NB4 (cell line): ENCODE results near the gene AP1B1.
"Not testable (repeated sequence)": the region's sequence is repeated elsewhere in the genome, so short reads cannot be mapped to it uniquely, and the experiment has no call there.

Source experiments
- DNase-seq: peaks from one replicate; pipeline ENCODE4 v3.0.0; 2010; ENCODE audit warnings: low read depth
- H3K4me3 ChIP-seq: one replicate; pipeline ENCODE4 v1.5.1; 2011; ENCODE audit warnings: mild to moderate bottlenecking, low read depth, low read length, moderate library complexity
- MYC ChIP-seq: IDR thresholded peaks from 2 replicates; pipeline ENCODE4 v1.6.1; 2011; ENCODE audit warnings: low read depth, low read length
- POLR2A ChIP-seq: IDR thresholded peaks from 2 replicates; pipeline ENCODE4 v1.6.1; 2011; ENCODE audit warnings: mild to moderate bottlenecking; ENCODE audit not compliant: insufficient read length; ENCODE audit errors: extremely low read depth
- TF ChIP-seq, protein P1 (sequence below): IDR thresholded peaks from one replicate; pipeline ENCODE4 v1.5.1; 2012; ENCODE audit warnings: low read depth, low read length
- TF ChIP-seq, protein P2 (sequence below): IDR thresholded peaks from 2 replicates; pipeline ENCODE4 v1.6.1; 2011; ENCODE audit warnings: low read depth, low read length

Gene AP1B1

DNA sequence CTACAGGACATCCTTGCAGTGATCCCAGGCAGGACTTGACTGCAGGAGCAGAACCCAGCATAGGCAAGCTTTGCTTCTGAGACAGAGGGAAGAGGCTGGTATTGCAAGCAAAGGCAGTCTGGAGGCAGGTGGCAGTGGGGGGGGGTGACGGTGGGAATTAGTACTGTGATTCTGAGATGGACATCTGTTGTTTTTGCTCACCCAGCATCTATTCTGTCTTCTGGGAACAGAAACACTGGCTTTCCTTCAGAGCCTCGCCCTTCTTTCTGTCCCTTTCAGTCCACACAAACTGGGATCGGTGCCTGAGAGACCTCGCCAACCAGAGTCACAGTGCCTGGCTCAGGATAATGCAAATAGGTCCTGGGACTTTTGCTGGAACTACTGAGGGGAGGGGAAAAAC lies 41.7 kb downstream of the AP1B1 start:
- TF ChIP-seq, protein P1, sequence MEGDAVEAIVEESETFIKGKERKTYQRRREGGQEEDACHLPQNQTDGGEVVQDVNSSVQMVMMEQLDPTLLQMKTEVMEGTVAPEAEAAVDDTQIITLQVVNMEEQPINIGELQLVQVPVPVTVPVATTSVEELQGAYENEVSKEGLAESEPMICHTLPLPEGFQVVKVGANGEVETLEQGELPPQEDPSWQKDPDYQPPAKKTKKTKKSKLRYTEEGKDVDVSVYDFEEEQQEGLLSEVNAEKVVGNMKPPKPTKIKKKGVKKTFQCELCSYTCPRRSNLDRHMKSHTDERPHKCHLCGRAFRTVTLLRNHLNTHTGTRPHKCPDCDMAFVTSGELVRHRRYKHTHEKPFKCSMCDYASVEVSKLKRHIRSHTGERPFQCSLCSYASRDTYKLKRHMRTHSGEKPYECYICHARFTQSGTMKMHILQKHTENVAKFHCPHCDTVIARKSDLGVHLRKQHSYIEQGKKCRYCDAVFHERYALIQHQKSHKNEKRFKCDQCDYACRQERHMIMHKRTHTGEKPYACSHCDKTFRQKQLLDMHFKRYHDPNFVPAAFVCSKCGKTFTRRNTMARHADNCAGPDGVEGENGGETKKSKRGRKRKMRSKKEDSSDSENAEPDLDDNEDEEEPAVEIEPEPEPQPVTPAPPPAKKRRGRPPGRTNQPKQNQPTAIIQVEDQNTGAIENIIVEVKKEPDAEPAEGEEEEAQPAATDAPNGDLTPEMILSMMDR = no peak
- TF ChIP-seq MYC (no peak), POLR2A (no peak)
- TF ChIP-seq, protein P2, sequence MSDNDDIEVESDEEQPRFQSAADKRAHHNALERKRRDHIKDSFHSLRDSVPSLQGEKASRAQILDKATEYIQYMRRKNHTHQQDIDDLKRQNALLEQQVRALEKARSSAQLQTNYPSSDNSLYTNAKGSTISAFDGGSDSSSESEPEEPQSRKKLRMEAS = no peak
- no peak for DNase-seq
- no peak overlapping the region for H3K4me3 ChIP-seq

DNA sequence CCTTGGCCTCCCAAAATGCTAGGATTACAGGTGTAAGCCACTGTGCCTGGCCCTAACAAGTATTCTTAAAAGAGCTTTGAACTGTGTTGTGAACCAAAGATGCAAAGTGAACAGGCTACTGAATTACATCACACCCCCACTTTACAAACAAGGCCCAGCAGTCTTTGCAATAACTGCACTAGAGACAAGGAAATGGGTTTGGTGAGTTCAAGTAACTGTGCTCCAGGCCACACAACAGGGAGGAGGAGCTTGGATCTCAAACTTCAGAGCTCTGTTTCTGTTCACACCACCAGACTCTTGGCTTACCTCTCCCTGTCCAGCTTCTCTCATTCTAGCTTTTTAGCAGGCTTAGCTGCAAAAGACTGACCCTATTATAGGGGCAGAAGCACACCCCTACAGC lies 42.4 kb downstream of the AP1B1 start:
- TF ChIP-seq, protein P2 = no peak
- TF ChIP-seq POLR2A (no peak), MYC (no peak)
- TF ChIP-seq, protein P1 = no peak
- DNase-seq = no peak
- no peak overlapping the region for H3K4me3 ChIP-seq

DNA sequence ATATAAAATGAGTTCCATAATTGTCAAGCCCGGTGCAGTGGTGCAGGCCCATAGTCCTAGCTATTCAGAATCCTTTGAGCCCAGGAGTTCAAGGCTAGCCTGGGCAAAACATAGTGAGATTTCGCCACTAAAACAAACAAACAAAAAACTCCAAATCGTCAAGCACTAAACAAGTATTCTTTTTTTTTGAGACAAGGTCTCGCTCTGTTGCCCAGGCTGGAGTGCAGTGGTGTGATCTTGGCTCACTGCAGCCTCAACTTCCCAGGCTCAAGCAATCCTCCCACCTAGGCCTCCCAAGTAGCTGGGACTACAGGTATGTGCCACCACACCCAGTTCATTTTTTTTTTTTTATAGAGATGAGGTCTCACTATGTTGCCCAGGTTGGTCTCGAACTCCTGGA lies 43.5 kb downstream of the AP1B1 start:
- H3K4me3 ChIP-seq, DNase-seq: not testable (repeated sequence)

DNA sequence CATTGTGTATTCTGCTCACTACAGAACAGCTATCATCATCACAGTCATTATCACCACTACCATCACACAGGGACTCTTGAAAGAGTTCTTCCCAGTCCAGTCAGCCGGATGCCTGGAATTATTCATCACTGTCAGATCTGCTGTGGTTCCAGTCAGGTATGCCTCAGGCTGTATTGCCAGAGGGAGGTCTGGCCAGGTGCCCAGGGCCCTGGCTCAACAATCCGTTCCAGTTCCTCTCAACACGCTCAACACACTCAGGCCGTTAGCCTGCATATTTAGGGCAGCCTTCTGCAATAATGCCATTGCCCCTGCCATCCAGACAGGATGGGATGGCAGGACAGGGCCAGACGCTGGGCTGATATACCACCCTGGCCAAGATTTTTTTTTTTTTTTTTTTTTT lies 44.2 kb downstream of the AP1B1 start:
- DNase-seq = no peak
- H3K4me3 ChIP-seq = no peak overlapping the region
- TF ChIP-seq, protein P2 = no peak
- TF ChIP-seq, protein P1 = no peak
- TF ChIP-seq MYC = no peak
- TF ChIP-seq POLR2A = no peak

DNA sequence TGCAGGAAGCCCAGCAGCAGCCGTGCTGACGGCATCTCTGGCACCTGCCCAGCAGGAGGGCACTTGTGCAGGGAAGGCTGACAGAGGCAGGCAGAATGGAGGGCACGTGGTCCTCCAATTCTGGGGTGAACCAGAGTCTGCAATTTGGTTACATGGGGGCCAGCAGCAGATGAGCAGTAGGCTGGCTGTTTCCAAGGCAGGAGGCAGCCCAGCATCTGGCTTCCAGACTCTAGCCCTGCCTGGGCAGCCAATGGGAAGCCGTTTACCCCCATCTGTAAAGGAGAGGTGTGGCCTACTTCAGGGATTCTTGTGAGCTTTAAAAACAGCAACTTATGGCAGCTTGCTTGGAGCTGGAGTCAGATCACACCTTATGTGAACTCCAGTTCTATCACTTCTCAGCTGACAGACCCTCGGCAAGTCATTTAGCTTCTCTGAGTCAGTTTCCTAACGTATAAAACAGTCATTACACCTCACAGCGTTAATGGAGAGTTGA lies 45.0 kb downstream of the AP1B1 start:
- no peak for DNase-seq
- TF ChIP-seq, protein P1 = no peak
- no peak for TF ChIP-seq POLR2A
- no peak for TF ChIP-seq MYC
- TF ChIP-seq, protein P2 = no peak
- H3K4me3 ChIP-seq = no peak overlapping the region

DNA sequence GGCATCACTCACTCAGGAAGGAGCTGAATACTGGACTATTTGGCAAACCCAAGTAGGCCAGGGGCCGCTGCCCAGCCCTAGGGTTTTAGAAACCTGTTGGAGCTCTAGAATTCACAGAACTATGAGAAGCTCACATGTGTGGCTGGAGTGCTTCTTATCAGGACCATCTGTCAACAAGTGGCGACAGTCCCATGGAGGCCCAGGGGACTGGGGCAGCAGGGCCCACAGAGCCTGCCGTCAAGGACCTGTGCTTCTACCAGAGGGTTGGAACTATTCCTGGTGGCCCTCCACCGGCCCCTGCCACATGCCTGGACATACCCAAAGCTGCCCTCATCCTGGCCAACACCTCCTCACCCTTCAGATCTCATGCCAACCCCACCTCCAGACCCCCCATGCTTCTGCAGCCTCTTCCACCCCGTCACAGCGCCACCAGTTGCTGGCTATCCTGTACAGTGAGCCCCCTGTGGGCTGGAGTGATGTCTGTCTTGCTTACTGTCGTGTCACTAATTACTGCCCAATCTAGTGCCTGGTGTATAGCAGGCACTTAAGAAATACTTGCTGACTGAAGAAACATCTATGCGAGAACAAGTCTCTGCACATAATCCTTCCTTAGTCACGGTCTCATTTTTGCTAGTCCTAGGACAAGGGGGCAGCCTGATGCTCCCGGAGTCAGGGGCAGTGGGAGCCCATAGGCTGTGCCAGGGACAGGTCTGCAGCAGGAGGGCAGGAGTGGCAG lies 45.6 kb downstream of the AP1B1 start:
- peak; percentile 24 for DNase-seq
- TF ChIP-seq, protein P1 = no peak
- TF ChIP-seq POLR2A = no peak
- no peak for TF ChIP-seq MYC
- TF ChIP-seq, protein P2 = no peak
- H3K4me3 ChIP-seq = no peak overlapping the region
